ENCODE data around the gene BMP6.

BMP6 gene

GRCh38 chr6:7907159-7907558 is 181.3 kb downstream of the BMP6 start:
- no peak for DNase-seq

DNA sequence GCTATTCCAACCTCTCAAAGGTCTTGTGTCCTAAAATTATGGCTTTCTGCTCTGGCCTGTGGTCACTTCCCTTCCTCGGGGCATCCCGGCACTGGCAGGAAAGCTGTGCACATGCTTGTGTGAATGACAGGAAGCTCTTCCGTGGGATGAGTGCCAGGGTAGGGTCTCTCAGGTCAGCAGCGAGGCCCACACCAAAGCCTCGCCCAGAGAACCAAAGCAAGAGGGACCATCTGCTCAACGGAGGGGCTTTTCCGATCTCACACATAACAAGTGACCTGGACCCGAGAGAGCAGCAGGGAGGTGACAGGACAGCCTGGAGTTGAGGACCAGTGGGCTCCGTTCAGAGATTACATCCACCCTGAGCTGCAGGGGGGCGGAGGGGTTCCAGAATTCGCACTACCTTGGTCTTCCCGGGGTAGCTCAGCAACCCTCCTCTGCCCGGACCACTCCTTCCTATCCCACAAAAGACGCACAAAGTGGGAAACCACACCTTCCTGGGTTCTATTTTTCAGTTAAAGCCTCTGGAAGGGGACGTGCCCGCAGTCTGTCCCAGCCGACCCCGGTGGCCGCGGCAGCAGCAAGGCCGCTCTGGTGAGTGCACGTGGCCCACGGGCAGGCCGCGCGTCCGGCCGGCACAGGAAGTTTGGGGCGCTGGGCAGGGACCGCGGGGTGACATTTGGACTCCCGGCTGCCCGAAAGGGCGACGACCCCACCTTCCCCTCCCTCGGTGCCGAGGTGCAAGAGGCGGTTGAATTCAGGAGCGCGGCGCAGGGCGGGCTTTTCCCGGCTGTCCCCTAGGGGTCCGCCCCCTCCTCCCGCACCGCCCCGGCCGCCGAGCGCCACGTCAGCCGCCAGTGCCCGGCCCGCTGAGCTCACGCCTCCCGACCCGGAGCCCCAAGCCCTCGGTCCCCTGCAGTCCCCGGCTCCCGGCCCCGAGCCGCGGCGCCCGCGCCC is 183.7 kb downstream of the BMP6 start:
- DNase-seq = peak; percentile 55

DNA sequence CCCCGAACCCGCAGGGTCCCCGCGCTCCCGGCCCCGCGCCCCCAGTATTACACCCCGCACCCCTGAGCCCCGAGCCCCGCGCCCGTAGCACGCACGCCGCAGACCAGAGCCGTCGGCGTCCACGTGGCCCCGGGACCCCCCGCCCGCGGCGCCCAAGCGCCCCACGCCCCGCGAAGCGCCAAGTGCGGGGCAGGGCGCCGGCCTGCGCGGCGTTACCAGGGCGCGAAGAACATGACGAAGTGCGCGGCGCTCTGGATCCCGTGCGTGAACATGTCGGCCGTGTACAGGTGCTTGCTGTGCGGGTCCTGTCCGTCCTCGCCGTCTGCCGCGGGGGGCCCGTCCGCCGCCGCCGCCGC is 184.4 kb downstream of the BMP6 start:
- DNase-seq = no peak

- peak; percentile 83 for DNase-seq
These were observed 184.9 kb downstream of the BMP6 start, which contains the start of gene TXNDC5 for GRCh38 chr6:7910654-7911344. TSS of gene TXNDC5 (minus strand) at chr6:7910788. CDS start at chr6:7910776, 12 bp downstream.

- DNase-seq = no peak
These were observed 185.4 kb downstream of the BMP6 start for GRCh38 chr6:7911345-7911725.

- no peak for DNase-seq
These were observed 186.1 kb downstream of the BMP6 start for GRCh38 chr6:7912024-7912423.

DNA sequence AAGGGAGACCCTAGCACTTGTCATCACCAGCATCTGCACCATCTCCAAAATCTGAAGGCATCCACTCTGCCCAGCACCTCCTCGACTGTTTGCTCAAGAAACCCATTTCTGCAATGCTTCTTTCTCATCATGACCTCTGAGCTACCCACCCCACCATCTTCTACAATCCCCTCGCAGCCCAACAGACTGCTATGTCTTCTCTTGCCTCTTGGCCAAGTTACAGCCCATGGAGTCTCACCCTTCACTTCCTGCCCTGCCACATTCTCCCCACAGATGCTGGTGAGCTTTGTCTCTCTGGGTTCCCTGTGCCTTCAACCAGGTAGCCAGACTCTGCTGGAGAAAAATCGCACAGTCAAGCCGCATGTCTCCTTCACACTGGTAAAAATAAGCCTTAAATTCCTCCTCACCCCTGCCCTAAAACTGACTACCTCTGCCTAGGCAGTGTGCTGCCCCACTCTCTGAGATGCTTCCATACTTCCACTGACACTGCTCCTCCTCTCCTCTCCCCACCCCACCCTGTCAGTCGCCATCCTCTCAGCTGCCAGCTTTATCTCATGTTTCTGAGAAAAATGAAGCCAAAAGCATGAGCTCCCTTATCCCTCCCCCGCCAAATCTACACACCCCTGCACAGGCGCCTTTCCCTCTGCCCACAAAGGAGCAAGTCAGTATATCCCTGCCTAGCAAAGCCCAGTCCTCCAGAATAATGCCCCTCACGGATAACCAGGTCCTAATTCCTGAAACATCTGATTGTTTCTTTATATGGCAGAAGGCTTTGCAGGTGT is 187.0 kb downstream of the BMP6 start:
- DNase-seq = no peak

GRCh38 chr6:7914311-7914710 is 188.4 kb downstream of the BMP6 start:
- no peak for DNase-seq

DNA sequence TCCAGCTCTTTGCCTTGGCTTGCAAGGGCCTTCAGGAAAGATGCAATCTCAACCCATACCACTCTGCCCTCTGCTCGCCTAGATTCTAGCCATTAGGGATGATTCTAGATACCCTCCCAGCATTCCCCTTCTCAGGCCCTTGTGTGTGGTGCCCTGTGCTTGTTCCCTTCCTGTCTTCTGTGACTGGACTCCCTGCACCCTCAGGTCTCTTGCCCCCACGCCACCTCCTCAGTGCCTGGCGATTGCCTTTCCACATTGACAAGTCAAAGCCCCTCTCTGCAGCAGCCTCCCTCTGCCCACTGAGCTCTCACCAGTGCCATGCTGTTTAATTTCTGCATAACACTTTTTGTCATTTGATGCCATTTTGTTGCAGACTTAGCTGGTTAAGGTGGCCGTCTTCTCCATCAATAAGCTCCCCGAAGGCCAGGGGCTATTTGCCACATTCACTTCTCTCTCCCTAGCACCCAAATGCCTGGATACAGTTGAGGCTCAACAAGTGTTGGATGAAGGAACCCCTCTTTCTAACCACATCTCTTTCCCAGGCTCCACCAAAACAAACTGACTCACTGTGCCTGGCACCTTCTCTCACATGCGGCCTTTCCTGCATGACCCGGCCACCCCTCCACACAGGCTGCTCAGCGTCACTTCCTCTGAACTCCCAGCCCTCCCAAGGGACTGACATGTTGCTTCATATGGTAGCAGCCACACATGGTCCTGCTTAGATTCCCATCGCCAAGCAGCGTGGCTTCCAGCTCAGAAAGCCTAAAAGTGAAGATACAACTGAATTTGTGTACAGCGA is 189.3 kb downstream of the BMP6 start:
- DNase-seq = no peak

DNA sequence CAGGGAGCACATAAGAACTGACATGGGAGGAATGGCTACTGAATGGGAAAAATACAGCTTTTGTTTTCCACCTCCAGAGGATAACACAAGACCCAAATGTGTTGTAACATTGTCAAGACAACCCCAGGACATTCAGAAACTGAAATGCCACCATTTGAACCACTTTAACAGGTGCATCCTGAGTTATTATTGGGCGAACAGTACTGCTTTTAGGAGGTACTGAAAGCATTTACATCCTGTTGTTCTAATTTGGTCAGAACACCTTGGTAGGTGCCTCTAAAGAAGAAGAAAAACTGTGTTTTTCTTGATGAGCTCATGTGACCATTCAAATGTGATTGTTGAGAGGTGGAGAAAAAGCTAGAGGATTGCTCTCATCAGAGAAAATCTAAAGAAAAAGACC is 191.1 kb downstream of the BMP6 start:
- no peak for DNase-seq

GRCh38 chr6:7917729-7918128 is 191.8 kb downstream of the BMP6 start:
- DNase-seq = no peak

- DNase-seq = no peak
These were observed 192.5 kb downstream of the BMP6 start for GRCh38 chr6:7918403-7918802.

DNA sequence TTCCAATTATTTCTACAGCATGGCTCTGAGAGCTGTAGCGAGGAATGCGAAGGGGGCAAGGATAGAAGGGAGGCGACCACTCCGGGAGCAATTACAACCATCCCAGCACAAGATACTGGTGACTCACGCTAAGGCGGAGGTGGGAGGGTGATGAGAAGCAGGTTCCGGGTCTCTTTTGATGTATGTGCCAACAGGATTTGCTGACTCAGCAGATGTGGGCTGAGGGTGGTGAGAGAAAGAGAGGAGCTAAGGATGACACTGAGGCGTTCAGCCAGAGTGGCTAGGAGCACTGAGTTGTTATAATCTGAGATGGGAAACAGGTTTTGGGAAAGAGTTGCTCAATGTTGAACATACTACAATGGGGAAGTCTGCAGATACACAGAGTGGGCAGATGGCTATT is 194.0 kb downstream of the BMP6 start:
- DNase-seq = peak; percentile 21

- DNase-seq = no peak
These were observed 194.5 kb downstream of the BMP6 start for GRCh38 chr6:7920425-7920824.

DNA sequence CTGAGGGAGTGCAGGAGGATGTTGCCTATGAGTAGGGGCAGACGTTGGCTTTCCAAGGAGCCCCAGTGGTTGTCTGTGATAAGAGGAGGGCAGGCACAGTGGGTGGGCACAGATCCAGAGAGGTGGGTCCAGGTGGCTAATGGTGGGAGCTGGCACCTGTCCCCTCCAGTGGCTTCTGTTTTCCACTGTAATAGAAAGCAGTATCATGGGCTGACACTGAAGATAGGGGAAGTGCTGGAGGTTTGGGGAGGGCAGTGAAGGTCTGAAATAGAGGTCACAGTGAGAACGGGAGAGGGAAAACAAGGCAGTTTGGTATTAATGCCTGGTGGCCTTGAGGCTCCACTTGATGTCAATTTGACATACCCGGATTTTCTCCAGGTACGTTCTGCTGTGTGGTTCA is 195.1 kb downstream of the BMP6 start:
- no peak for DNase-seq

- no peak for DNase-seq
These were observed 195.8 kb downstream of the BMP6 start for GRCh38 chr6:7921632-7922092.

DNA sequence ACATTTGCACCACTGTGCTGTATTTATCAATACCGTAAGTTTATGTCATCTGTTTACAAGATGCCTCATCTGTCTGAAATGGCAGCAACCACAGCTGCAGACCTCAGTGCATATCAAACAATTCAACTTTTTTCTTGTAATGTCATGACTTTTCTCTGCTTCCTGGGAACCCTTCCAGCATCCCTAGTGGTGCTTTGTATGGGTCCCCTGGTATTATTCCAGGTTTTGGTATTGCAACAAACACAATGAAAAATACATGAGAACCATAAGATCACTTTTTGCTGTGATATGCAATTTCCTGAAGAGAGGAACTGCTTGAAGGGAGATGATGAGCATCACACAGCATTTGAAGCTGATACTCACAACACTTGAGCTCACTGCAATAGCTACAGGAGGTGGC is 196.7 kb downstream of the BMP6 start:
- DNase-seq = no peak

- no peak for DNase-seq
These were observed 199.0 kb downstream of the BMP6 start for GRCh38 chr6:7924867-7925266.

Data from CD4-positive, alpha-beta T cell treated with Interleukin-17A for 4 hours (primary cell).